Cerebellar cortex (tissue), 1 donor: ENCODE data around the gene ACADVL.

Experiments used
- DNase-seq: peaks from one replicate; pipeline ENCODE4 v3.0.0-alpha.2; 2015; ENCODE audit warnings: low spot score

ACADVL gene

DNA sequence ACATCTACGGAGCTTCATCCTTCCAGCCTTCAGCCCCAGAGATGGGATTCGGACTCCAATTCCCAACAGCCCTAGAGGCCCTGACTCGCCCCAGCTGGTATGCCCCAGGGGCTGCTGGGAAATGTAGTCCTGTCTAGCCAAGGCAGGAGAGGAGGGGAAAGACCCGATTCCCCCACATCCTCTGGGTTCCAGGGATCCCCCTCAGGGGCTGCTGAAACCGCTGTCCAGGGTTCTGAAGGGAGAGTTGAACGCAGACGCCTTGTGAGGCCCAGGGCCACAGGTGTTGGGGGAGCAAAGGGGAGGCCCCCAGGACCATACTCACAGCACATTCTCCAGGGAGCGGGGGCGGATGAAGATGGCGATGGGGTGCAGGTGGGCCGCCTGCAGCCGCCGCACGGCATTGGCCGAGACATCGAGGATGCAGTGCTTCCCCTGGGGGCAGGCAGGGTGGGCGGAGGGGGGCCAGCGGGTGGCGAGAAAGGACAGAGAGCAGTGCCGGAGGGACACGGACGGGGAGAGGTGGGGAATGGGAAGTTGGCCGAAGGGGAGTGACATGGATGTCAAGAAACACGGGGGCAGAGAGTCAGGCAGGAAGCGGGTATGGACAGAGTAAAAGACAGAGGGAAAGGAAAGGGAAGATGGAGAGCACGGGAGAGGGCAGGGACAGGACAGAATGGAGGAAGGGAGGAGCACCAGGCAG lies 28.0 kb upstream of the ACADVL start:
- peak; percentile 87 for DNase-seq

DNA sequence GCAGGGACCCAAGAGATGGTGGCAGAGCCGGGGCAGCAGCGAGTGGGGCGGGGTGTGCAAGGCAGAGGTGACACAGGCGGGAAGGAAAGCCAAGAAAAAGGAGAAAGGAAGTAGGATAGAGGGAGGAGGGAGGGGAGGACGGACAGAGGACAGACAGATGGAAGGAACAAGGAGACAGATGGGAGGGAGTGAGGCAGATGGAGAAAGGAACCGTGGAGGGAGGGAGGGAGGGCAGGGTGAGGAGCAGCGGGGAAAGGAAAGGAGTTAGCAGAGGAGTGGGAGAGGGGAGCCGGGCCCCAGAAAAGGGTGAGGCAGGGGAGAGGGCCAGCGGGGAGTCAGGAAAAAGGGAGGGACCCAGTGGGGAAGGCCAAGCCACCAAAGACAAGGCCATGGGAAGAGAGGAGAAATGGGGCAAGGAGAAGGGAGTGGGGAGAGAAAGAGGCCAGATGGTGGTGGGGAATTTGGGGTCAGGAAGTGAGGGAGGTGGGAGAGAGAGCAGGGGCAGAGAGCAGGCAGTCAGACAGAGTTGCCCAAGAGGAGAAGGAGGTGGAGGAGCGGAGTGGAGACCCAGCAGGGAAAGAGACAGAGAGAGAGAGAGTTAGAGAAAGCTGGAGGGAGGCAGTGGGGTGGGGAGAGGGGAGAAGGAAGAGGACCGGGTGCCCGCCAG lies 27.3 kb upstream of the ACADVL start:
- peak; percentile 54 for DNase-seq

DNA sequence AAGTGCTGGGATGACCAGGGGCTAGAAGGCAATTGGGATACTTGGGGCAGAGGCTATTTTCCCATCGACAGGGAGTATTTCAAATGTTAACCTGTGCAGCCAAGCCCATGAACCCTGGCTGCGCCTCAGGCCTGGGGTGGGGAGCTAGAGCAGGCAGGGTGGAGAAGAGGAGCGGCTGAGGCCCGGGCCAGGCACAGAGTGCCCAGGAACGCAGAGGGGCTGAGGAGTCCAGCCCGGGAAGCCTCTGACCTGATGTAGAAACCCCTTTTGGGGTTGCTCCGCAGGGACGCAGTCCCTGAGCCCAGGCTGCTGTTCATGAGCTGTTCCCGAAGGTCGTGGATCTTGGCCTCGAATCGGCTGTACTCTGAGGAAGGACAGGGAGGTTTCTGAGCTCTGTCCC lies 23.8 kb upstream of the ACADVL start:
- no peak for DNase-seq

DNA sequence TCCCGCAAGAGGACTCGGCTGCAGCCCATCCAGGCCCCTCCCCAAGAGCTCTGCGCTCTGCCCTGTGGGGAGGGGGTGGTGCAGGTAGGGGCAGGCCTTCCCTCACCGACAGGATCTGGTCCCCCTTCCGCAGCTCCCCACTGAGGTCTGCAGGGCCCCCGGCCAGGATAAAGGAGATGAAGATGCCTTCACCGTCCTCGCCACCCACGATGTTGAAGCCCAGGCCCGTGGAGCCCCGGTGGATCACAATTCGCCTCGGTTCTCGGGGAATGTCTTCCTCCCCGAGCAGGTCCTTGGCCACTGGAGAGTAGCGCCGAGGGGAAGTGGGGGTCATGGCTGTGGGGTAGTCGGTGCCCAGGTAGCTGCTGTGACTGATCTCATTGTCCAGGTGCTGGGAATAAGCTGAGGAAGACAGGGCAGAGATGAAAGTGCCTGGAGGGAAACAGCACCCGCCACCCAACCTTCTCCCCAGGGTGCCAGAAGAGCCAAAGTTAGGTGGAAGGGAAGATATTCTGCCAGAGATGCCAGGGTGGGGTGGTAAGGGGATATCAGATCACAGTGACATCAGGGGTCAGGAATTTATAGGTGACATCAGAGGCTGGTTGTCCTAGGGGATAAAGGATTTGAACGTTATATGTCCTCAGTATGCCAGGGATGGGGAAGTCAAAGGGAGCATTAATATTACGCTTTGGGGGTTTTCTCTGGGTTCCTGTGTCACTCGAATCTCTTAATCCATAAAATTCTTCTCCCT lies 22.9 kb upstream of the ACADVL start:
- no peak for DNase-seq

DNA sequence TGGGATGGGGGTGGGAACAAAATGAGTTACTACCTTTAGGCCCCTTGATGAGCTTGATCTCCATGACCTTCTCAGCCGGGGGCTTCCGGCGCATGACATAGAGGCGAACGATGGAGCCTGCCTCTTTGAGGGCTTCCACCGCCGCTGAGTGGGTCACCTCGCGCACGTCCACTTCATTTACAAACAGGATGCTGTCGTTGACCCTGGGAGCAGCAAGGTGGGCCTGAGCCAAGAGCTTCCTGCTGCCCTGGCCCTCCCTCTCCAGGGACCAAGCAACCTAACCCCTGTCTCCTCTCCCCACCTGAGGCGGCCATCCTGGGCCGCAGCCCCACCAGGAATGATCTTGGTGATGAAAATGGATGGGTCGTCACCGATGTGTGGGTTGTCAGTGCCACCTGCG lies 16.3 kb upstream of the ACADVL start:
- DNase-seq, result no peak

DNA sequence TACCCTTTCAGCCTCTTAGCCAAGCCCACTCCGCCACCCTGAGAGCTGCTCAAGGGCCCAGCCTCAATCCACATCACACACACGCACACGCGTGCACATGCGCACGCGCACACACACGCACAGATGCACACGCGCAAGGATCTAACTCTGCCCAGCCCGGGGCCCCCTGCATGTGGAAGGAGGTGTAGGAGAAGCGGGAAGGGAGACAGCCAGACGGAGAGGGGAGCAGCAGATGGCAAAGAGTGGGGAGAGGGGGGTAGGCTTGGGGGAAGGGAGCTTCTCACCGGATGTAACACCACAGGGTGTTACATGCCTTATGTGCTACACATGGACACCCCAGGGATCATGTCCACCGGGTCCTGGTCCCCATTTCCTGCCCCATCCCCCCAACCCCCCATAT lies 15.4 kb upstream of the ACADVL start:
- DNase-seq, result peak; percentile 63

DNA sequence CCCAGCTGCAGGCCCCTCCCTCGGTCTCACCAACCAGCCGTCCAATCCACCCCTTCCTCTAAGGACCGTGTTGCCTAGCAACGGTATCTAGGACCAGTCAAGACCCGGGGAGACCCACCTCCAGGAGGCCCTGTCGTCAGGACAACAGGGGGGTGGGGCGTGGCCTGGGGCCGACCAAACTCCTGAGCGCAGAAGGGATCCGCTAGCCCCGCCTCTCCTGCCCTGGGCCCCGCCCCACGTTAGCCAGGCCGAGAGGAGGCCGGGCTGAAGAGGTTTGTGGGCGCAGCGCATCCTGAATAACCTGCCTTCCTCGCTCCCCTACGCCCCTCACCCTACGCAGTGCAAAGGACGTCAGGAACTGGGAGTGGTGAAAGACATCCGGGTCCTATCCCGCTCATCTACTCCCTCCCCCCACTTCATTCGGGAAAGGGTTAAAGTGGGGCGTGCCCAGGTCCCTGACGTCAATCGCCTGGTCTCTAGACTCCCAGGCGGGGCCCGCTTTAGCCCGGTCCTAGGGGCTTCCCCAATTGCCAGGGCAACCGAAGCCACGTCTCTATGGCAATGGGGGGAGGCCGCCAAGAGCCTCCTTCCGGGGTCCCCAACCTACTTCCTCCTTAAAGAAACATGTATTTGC lies 14.8 kb upstream of the ACADVL start:
- peak; percentile 88 for DNase-seq

DNA sequence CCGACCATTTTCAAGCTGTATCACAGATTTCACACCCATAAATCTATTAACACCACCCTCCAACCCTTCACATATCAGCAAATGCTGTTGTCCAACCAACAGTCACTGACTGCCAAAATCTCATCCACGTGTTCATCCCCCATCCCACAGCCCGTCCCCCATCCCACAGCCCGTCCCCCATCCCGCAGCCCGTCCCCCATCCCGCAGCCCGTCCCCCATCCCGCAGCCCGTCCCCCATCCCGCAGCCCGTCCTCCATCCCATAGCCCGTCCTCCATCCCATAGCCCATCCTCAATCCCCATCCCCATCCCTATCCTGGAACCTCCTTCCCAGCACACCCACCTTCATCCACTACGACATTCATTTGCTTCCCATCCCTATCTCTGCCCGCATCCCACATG lies 14.2 kb upstream of the ACADVL start:
- DNase-seq, result no peak

DNA sequence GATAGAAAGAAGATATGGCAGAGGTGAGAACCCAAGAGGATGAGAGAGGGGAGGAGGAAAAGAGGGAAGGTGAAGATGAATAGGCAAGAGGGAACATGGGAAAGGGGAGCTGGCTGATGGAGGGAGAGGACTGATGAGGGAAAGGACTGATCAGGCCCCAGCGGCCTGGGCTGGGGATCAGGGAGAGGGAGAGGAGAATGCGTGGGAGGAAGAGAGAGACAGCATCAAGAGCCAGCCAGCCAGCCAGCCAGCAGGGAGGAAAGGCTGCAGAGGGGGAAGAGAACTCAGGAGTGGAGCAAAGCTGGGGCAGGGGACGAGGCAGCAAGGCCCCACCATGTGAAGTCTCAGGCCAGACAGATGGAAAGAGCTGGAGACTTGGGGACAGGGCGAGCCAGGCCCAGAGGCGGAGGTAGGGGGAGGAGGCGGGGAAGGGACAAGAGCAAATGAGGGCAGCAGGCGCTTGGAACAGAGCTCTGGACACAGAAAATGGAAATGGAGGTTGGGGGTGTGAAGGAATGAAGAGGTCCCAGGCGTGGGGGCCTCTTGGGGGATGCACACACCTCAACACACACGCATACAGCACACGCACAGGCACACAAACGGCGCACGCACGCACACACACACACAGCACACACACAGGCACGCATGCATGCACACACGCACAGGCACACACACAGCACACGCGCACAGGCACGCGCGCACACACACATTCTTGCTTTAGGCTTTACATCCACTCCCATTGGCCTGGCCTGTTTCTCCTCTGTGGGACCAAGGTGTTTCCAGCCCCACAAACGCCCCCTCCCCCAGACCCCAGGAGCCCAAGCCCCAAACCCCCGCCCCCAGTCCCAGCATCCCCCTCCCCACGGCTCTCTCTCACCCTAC lies 12.4 kb upstream of the ACADVL start:
- DNase-seq, result peak; percentile 55

DNA sequence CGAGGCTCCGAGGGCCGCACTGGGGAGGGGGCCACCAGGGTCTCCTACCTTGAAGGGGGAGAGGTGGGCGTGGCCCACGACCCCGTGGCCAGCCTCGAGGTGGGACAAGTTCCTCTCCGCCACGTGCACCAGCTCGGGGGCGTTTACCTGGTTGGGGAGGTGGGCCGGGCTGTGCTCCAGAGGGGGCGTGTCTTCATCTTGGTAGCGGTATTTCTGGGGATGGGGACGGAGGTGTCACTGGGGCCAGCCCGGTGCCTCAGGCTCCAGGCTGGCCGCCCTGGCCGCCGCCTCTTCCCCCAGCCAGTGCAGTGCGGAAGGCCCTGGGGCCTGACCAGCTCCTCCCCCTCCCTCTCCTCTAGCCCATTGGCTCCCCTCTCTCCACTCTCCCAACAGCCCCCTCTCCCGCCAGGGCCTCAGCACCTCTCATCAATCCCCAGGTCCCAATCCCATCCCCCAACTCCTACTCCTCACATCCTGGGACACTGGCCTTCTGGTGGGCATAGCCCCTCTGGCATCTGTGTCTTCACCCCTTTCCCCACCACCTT lies 11.6 kb upstream of the ACADVL start:
- no peak for DNase-seq

DNA sequence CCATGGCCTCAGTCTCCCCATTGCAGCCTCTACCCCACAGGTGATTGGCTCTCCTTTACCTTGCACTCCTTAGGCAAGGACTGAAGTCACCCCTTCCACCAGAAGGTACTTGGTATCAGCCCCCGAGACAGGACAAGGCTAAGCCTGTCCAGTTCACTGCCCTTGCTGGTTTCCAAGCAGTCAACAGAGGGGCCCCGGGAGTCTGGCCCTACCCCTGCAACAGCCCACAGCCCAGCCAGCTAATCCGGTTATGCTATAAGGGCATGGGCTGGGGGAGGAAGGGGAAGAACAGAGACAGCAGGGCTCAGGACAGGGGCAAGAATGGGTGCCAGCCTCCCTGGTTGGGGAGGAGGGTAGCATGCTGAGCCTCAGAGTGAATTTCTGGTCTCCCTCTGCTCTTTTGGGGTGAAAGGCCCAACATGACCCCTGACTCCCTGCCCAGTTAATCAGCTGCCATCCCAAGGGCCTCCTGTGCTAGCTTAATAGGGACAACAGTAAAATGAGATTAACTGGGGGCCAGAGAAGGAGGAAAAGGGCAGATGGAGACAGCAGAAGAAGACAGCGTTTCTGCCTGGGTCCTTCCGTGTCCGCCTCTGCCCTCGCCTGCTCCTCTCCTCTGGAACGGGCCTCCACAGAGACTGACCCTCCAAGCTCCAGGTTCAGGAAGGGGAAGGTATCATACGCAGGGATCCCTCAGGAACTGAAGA lies 10.8 kb upstream of the ACADVL start:
- no peak for DNase-seq

DNA sequence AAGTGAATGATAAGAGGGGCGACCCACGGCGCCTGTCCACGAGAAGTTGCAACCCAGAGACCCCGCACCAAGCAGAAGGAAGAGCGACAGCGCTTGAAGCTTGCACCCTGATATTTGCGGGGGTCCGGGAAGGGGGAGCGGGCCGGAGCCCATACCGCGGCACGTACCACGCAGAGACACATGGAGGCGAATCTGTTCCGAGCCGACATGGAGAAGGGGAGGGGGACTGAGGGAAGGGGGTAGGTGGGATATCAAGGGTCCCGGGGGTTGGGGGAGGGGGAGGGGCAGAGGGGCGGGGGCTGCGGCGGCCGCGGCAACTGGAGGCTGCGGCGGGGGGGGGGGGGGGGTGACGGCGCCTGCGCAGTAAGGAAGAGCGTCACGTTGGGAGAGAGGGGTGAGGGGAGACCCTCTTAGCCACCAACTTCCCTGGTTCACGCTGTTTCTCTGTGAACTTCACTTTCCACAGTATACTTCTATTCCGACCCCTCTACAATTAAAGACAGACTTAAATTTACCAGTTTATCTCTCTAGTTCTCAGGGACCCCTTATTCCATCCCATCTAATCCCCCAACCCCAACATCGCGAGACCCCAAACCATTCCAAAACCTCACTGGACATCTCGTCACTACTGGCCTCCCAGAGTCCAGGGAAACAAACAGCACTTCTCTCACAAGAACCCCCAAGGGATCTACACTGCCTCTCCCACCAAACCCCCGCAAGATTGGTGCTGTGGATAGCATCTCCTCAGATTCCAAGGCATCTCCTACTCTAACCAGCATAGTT lies 8.1 kb upstream of the ACADVL start:
- DNase-seq, result no peak

DNA sequence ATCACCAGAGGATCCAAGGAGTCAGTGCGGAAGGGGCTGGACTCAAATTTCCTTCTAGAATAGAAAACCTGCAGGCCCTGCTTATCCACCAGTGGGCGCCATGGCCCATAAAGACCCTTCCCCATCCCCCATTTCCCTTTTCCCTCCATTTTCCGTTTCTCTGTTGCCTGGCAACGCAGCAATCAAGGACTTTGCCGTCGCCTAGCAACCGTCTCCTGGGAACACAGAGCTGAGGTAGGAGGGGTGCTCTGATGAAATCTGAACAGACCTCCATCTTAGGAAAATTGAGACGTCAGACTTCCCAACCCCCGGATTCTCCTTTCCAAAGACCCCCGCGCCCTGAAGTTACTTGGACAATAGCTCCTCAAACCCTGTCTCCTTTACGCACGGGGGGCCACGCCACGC lies 5.8 kb upstream of the ACADVL start:
- DNase-seq, result peak; percentile 88

DNA sequence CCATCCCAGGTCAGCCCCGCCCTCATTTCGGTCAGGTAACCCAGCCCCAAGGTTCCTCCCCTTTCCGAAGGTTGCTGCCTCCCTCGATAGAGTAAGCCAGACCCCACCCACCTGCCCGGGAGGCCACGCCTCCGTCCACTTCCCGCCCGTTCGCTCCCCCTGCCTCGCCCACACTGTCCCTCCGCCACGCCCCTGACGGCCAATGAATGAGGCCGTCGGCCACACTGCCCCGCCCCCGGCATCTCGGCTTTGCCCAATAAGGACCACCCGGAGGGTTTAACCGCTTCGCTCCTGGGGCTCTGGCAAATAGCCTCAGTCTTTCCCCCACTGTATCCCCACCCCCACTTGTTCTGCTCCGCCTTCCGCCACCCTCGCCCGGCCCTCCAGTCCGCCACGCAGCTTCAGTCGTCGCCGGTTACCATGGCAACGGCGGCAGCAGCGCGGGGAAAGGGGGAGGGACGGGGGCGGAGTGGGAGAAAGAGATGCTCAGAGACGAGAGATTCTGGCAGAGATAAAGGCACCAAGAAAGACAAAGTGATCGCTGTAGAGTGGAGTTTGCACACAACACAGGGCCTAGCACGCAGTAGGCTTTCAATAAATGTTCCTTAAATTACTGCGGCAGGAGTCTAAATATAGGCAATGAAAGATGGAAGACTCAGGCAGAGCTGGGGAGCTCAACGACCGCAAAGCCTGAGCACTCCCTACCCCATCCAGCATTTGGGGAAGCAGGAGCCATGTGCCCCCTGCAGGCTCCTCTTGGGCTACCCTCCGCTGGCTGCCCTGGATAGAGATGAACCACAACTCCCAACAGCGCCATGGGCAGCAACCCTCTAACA lies 5.2 kb upstream of the ACADVL start:
- DNase-seq, result peak; percentile 99

DNA sequence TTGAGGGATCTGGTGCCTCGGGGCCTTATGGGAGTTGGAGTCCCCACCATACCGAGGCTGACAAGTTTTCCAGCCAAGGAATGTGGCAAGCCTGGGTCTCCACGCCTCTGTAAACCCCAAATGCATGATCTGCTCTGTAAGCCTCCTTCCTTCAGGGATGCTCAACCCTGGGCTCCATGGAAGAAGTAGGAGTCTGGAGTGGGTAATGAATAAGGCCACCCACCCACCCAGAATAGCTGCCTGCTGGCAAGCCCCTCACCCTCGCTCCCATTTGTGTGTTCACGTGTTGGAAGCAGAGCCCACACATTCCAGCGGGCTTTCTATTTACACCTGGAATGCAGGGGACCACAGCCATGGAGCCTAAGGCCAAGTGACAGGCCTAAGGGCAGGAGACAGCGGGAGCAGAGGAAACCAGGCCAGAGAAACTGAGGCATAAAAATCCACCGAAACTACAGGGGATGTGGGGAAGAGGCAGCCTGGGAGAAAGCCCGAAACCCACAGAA lies 4.6 kb upstream of the ACADVL start:
- no peak for DNase-seq

DNA sequence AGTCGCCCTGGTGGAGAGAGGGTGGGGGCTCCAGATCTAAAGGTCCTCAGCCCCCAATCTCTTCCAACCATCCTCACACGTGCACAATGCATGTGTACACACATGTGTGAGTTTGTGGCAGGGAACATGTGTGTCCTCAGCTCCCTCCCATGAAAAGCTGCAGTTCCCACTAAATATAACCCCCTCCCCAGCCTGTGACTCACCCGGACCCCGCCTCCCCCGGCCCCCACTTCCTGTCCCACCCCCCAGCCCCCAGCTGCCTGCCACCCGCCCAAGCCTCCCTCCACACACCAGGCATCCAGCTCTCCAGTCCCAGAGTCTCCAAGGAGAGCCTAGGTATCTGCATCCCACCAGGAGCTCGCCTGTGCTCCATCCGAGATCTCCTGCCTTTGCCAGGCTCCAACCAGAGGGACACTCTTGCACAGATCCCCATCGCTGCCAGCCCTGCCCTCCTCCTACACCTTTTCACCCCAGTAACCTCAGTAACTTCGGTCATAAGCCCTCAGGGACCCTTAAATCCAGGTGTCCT lies 4.0 kb upstream of the ACADVL start:
- DNase-seq, result no peak

DNA sequence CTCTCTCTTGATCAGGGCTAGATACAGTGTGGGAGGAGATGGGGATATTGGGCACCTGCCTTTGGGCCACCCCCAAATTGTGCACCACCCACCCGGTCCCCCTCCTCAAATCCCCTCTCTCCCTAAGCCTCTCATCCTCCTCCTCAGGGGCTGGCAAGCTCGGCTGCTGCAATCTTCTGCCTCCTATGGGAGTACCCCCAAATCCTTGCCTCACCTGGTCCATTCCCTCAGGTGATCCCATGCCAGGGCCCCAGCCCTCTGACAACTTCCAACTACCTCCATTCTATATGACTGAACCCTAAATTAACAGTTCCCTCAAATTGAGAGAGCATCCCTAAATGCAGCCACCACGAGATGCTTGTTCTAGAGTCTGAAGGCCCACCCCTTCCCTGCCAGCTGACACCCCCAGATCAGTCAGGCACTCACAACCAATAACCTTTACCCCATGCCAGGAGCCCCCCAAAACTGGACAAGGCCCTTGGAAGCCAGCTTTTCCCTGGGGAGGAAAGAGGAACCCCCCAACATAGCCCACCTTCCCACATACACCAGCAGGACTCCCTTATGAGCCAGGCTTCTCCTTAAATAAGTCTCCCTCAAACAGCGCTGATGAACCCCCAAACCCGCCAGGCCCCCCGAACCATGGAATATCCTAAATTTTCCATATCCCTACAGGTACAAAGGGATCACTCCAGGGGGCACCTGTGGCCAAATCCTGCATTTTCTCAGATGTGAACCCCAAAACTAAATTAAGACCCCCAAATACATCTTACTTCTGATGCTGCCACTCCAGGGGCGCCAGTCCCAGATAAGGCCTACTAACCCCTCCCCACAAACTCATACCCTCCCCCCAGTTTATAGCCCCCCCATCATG lies 3.3 kb upstream of the ACADVL start:
- DNase-seq, result no peak
